Measurements from ENCODE around the gene DAB1. TPM values are rescaled to one million over a fixed set of nuclear protein-coding genes. Genes with fewer than 3 reads are reported as not detected.

Gene DAB1
- total RNA-seq, 1 donor from 2014 or later = 14.6 TPM

- Mint-ChIP-seq H3K27ac (no peak overlapping the region), H3K4me3 (no peak overlapping the region), H3K36me3 (no peaks in the 10 kb centered on the region), H3K4me1 (peaks cover 24% of the 10 kb centered on the region), H3K9me3 (no peaks in the 10 kb centered on the region), H3K27me3 (ENCODE audit: insufficient read depth, low read depth) (peaks cover 3% of the 10 kb centered on the region)
- DNase-seq (ENCODE audit: low spot score) = no peak
- H3K4me1 ChIP-seq = peaks cover 4% of the 10 kb centered on the region
- no peaks in the 10 kb centered on the region for H3K27me3 ChIP-seq
- H3K4me2 ChIP-seq = no peak overlapping the region
- H2AFZ ChIP-seq (replicated peaks) = no peak overlapping the region
- no peaks in the 10 kb centered on the region for H3K36me3 ChIP-seq
- no peak overlapping the region for H3K27ac ChIP-seq
- H3K9me3 ChIP-seq (ENCODE audit: low read depth) = no peaks in the 10 kb centered on the region
- TF ChIP-seq CTCF (IDR thresholded peaks at IDR 0.05) (no peak), EZH2phosphoT487 (IDR thresholded peaks at IDR 0.05) (no peak), EZH2 (IDR thresholded peaks at IDR 0.05) (no peak)
- H3K79me2 ChIP-seq (ENCODE audit: low read depth) = no peaks in the 10 kb centered on the region
- no peak overlapping the region for H3K4me3 ChIP-seq
- H4K20me1 ChIP-seq (ENCODE audit: low read depth) = no peaks in the 10 kb centered on the region
- no peak overlapping the region for H3K9ac ChIP-seq
- no peaks in the 10 kb centered on the region for H3F3A ChIP-seq (ENCODE audit: low read depth)
Measured at GRCh38 chr1:57277681-57278080, 146.2 kb downstream of the DAB1 start.

GRCh38 chr1:57276918-57277317 lies 146.9 kb downstream of the DAB1 start:
- no peaks in the 10 kb centered on the region for H3F3A ChIP-seq (ENCODE audit: low read depth)
- peaks cover 24% of the 10 kb centered on the region for H3K4me1 Mint-ChIP-seq
- no peak overlapping the region for H3K4me2 ChIP-seq
- no peaks in the 10 kb centered on the region for H3K9me3 ChIP-seq (ENCODE audit: low read depth)
- H3K36me3 Mint-ChIP-seq = no peaks in the 10 kb centered on the region
- H3K36me3 ChIP-seq = no peaks in the 10 kb centered on the region
- no peaks in the 10 kb centered on the region for H3K27me3 ChIP-seq
- H3K4me3 Mint-ChIP-seq = no peak overlapping the region
- no peak overlapping the region for H3K27ac Mint-ChIP-seq
- H3K27ac ChIP-seq = no peak overlapping the region
- no peak overlapping the region for H3K4me3 ChIP-seq
- H4K20me1 ChIP-seq (ENCODE audit: low read depth) = no peaks in the 10 kb centered on the region
- no peak overlapping the region for H3K9ac ChIP-seq
- H3K27me3 Mint-ChIP-seq (ENCODE audit: insufficient read depth, low read depth) = peaks cover 3% of the 10 kb centered on the region
- no peak overlapping the region for H2AFZ ChIP-seq (replicated peaks)
- no peak for TF ChIP-seq EZH2 (IDR thresholded peaks at IDR 0.05)
- no peak for TF ChIP-seq CTCF (IDR thresholded peaks at IDR 0.05)
- no peak for TF ChIP-seq EZH2phosphoT487 (IDR thresholded peaks at IDR 0.05)
- H3K79me2 ChIP-seq (ENCODE audit: low read depth) = no peaks in the 10 kb centered on the region
- no peaks in the 10 kb centered on the region for H3K9me3 Mint-ChIP-seq
- no peak for DNase-seq (ENCODE audit: low spot score)
- peaks cover 4% of the 10 kb centered on the region for H3K4me1 ChIP-seq

GRCh38 chr1:57272601-57273000 lies 151.3 kb downstream of the DAB1 start:
- Mint-ChIP-seq H3K36me3 (no peaks in the 10 kb centered on the region), H3K4me3 (no peak overlapping the region), H3K27ac (no peak overlapping the region), H3K27me3 (ENCODE audit: insufficient read depth, low read depth) (no peaks in the 10 kb centered on the region), H3K4me1 (peaks cover 32% of the 10 kb centered on the region), H3K9me3 (no peaks in the 10 kb centered on the region)
- H3K27me3 ChIP-seq = no peaks in the 10 kb centered on the region
- no peak for DNase-seq (ENCODE audit: low spot score)
- no peak overlapping the region for H3K9ac ChIP-seq
- TF ChIP-seq EZH2phosphoT487 (IDR thresholded peaks at IDR 0.05) = no peak
- no peak for TF ChIP-seq EZH2 (IDR thresholded peaks at IDR 0.05)
- no peak for TF ChIP-seq CTCF (IDR thresholded peaks at IDR 0.05)
- H3K36me3 ChIP-seq = no peaks in the 10 kb centered on the region
- no peak overlapping the region for H3K27ac ChIP-seq
- H3K4me3 ChIP-seq = no peak overlapping the region
- H3K79me2 ChIP-seq (ENCODE audit: low read depth) = no peaks in the 10 kb centered on the region
- H4K20me1 ChIP-seq (ENCODE audit: low read depth) = peaks cover 12% of the 10 kb centered on the region
- peaks cover 33% of the 10 kb centered on the region for H3K4me1 ChIP-seq
- no peaks in the 10 kb centered on the region for H3F3A ChIP-seq (ENCODE audit: low read depth)
- H3K9me3 ChIP-seq (ENCODE audit: low read depth) = no peaks in the 10 kb centered on the region
- H2AFZ ChIP-seq (replicated peaks) = no peak overlapping the region
- no peak overlapping the region for H3K4me2 ChIP-seq

Measured in neural progenitor cell (in vitro differentiated cells).